ENCODE results near the gene SPDYE3.

SPDYE3 gene

GRCh38 chr7:100370746-100371145, 63.2 kb downstream of the SPDYE3 start:
- DNase-seq (ENCODE audit: low spot score): no peak

- no peak for DNase-seq (ENCODE audit: low spot score)
Observed at GRCh38 chr7:100371561-100372171, 64.2 kb downstream of the SPDYE3 start.
